ENCODE results near the gene SLF2.
"Not testable (repeated sequence)": the region's sequence is repeated elsewhere in the genome, so short reads cannot be mapped to it uniquely, and the experiment has no call there.

SLF2 gene

GRCh38 chr10:100881556-100882213, 31.1 kb upstream of the SLF2 start:
- no peak for DNase-seq

DNA sequence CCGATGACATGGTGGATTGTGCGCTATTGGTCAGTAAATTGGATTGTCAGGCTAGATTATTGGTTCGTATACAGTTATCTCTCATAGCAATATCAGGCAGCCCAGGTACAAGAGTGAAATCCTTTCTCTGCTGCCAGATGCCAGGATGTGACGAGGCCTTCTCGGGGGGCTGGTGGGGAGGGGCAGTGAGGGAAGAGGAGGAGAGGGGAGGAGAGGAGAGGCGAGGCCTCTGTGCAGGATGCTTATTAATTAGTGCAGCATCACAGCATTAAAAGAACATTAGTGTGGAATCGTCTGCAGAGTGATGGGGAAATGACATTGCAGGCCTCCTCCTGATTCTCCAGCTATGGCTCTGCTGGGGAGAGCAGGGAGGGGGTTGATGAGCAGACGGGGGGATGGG, 30.5 kb upstream of the SLF2 start:
- DNase-seq = no peak

DNA sequence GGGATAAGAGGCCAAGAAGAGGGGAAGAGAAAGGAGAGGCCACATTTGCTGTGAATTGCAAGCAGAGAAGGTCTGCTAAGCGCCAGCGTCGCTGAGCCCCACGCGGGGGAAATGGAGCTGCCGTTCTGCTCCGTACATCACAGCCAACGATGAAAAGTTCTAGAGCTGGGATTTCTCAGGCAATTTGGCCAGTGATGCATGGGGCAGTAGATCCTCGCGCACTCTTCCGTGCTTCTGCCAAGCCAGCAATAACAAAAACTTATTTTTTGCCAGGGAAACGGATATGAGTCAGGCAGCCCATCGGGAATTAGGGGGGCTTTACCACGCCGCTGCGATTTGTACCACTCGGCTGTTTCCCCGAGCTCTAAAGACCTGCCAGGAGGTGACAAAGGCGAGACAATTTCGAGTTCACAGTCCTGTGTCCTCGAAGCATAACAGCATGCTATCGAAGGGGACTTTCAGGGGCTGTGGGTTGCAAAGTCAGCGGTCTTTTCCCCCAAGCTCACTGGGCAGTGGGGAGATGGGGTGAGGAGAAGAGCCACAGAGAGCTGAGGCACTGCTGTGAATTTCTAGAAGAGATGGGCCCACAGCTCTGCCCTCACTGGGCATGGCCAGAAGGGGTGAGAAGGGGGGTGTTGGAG, 30.0 kb upstream of the SLF2 start:
- no peak for DNase-seq

- DNase-seq = no peak
Measured at GRCh38 chr10:100883312-100883821, 29.4 kb upstream of the SLF2 start.

DNA sequence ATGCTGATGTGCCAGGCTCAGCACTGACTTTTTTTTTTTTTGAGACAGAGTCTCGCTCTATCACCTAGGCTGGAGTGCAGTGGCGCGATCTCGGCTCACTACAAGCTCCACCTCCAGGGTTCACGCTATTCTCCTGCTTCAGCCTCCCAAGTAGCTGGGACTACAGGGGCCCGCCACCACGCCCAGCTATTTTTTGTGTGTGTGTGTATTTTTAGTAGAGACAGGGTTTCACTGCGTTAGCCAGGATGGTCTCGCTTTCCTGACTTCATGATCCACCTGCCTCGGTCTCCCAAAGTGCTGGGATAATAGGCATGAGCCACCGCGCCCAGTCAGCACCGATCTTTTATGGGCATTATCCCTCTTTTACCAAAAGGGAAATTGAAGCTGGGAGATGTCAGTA, 27.2 kb upstream of the SLF2 start:
- not testable (repeated sequence) for DNase-seq

DNA sequence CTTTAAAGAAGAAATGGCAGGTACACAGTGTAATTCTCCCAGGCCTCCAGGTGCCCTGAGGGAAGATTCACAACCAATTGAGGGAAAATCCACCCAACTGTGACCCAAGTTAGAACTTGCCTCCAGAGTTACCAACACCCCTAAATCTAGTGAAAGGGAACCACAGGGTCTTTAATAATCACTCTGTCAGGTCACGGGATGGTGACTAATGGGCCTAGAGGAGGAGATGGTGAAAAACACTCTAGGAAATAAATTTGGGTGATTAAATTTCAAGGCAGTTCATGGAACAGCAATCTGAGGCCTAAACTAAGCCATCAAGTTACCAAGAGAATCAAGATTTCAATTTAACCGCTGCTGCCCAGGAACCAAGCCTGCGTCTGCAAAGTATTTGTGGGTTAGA, 26.7 kb upstream of the SLF2 start:
- DNase-seq = no peak

DNA sequence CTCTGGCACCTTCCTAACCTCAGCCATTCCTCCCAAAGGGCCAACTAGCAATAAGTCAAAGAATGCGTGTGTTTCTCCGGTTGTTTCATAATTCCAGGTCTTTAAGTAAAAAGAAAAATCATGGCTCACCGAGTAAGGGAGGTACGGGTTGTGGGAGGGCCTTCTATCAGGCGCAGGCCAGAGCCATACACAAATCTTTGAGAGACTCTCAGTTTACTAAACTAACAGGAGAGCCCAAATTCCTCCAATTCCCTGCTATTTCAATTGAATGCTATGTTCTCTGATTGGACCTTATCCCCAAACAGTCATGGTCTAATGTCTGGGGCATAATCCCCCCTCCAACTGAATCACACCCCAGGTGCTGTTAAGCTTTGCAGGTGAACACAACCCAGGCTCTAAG, 26.2 kb upstream of the SLF2 start:
- DNase-seq = no peak

DNA sequence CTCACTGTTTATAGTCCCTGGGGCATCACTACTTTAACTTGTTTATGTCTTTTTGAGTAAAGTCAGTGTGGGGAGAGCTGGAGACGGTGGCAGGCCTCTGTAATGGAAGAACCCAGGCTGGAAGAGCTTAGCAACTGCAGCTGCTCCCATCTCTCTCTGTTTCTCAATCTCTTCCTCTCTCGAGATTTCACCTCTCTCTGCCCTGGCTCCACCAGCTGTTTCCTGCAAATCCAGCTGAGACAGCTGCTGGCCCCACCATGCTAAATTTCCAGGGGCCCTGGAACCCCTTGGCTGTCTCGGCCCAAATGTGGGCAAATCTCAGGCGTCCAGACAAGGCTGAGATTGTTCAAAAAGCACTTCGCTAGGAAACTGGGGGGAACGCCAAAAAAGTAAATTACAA, 25.8 kb upstream of the SLF2 start:
- DNase-seq = no peak

DNA sequence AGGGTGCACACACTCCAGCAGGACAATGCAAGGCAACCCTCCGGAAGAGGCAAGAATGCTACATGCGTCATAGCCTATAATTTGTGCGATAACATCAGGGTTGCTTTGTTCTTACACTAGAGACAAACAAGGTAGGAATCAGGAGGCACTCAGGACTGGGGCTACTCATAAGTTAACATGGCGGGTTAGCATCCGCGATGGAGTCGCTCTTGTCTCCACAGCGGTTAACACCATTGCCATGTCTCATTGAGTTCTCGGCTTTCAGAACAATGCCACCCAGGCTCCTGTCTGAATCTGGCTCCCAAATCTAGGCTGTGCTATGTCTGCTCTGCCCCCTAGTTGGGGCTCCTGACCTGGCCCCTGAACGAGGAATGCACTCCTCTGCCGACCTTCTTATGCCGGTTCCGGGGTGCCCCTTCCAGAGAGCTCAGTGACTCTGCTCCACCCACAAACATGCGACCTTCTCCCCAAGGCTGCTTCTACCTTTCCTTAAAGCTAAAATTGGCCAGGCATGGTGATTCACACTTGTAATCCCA, 24.9 kb upstream of the SLF2 start:
- no peak for DNase-seq

DNA sequence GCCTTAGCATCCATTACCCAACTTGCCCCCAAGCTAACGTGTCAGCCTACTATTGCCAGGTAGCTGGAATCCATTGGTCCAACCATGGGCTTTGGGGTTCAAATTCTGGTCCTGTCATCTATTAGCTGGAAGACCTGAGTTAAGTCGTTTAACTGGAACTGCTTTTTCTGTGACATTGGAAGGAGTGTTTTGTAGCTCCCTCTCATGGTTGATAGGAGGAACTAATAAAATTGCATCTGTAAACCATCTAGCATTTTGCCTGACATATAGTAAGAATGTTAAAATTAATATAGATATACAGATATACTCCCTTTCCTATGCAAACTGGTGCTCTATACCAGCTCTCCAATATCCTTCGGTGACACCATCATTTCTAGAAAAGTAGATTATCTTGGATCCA, 23.8 kb upstream of the SLF2 start:
- no peak for DNase-seq

DNA sequence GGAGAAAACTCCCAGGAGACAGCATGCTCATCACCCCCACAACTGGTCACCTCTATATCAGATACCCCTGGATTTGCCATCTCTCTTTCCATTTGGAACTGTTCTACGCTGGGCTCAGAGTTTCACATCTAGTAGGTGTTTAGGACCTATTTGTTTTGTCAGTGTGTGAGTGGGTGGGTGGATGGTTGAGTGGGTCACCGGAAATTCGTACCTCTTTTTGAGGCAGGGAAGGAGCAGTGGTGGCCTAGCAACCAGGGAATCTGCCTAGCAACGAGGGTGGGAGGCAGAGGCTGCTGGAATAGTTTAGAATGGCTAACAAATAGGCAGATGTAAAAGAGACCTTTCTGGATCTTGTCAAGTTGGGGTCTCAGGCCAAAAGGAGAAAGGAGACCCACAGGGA, 23.2 kb upstream of the SLF2 start:
- no peak for DNase-seq

- no peak for DNase-seq
Measured at GRCh38 chr10:100890141-100890672, 22.6 kb upstream of the SLF2 start.

DNA sequence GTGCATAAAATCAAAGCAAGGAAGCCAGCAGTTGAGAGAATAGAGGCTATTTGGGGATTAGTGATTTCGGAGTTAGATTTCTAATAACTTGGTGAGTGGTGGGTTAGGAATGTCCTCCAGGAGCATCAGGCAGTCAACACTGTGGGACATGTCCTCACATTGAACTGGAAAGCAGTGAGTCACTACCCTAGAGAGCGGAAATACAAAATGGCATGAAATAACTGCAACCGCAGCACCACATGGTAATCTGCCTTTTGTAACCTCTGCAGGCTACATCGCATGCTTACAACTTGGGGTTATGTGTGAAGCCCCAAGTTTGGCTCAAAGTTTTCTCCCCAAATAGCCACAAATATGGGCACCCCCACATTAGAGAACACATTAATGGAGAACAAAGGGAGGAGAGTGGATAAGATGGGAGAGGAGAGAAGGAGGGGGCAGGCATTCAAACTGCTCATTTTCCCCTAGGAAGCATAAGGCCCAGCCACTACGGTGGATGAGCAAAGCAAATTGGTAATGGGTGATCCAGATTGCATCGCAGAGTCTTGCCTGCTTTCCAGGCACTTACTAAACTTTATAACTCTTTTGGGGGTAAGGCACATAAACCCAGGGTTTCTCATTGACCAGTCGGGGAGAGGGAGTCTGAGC, 22.0 kb upstream of the SLF2 start:
- DNase-seq = no peak

- no peak for DNase-seq
Measured at GRCh38 chr10:100894033-100894432, 18.7 kb upstream of the SLF2 start.

DNA sequence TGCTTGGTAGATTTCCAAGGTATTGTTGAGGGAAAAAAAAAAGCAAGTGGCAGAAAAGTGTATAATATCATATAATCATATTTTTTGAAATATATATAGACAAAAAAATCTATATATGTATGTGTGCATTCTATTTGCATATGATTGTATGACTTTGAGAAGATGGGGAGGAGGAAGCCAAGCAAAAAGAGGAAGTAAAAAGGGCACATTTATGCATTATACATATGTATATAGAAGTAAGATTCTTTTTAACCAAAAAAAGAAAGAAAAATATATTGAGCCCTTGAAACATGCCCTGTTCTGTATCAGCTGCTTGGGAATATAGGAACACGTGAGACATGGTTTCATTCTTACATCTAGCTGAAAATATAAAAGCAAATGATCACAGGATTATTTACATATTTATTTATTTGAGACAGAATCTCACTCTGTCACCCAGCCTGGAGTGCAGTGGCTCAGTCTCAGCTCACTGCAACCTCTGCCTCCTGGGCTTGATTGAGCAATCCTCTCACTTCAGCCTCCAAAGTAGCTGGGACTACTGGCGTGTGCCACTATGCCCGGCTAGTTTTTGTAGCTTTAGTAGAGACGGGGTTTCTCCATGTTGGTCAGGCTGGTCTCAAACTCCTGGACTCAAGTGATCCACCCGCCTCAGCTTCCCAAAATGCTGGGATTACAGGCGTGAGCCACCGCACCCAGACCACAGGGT, 18.0 kb upstream of the SLF2 start:
- DNase-seq = no peak

DNA sequence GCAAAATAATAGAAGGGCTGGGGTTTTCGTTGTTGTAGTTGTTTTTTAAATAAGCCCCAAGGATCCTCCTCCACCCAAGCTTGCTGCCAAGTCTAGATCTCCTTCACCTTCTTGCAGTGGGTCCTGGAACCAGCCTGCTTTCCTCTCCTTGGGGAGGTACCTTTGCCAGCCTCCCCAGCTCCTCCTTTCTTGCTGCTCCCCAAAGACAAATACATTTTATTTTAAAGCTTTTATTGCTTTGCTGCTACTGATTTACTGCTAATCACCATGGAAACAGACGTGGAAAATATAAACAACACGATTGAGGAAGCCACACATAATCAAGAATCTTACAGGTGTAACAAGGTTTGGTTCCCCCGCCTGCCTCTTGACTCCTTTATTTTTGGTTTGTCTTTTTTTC, 17.4 kb upstream of the SLF2 start:
- DNase-seq = no peak

GRCh38 chr10:100895896-100896295, 16.9 kb upstream of the SLF2 start:
- no peak for DNase-seq

DNA sequence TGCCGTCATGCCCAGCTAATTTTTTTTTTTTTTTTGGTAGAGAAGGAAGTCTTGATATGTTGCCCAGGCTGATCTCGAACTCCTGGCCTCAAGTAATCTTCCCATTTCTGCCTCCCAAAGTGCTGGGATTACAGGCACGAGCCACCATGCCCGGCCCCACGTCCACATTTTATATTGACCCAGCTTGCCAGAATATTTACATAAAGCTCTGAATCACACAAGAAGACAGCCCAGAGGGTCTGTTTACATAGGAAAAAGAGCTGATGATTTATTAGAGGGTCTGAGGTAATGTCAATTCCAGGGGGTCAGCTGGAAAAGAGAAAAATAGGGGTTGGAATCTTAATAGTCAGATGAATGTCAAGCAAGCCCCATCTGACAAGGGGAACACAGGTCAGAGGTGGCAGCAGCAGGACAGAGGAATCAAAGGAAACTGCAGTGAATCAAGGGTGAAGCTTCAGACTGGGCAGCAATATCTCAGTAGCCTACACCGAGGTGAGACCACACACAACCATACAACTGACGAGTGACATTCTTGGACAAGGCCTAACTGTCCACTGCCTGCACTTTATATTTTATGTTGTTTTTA, 15.8 kb upstream of the SLF2 start:
- DNase-seq = no peak

DNA sequence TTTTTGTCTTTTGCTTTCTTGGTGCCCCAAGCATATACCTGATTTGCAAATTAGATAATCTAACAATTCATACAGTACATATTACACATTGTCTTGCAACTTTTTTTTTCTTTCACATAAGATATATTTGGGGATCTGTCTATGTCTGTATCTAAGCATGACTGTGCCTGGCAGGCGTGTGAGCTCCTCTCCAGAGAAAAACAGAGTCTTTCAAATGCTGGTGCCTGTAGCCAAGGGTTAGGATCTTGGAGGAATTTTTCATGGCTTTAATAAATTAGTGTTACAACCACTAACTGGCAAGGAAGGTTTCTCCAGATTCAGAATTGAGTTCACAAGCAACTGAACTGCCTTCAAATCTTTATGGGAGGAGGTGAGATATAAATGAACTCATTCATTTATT, 14.8 kb upstream of the SLF2 start:
- DNase-seq = no peak

- DNase-seq = no peak
Measured at GRCh38 chr10:100899171-100899570, 13.6 kb upstream of the SLF2 start.

- DNase-seq = no peak
Measured at GRCh38 chr10:100901051-100901450, 11.7 kb upstream of the SLF2 start.

DNA sequence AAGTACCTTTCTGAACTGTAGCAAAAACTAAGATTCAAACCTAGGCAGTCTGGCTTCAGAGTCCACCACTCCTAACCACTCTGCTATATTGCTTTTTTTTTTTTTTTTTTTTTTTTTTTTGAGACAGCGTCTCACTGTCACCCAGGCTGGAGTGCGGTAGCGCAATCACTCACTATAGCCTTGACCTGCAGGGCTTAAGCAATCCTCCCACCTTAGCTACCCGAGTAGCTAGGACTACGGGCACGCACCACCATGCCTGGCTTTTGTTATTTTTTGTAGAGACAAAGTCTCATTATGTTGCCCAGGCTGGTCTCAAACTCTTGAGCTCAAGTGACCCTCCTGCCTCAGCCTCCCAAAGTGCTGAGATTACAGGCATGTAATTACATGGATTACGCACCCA, 10.1 kb upstream of the SLF2 start:
- no peak for DNase-seq

DNA sequence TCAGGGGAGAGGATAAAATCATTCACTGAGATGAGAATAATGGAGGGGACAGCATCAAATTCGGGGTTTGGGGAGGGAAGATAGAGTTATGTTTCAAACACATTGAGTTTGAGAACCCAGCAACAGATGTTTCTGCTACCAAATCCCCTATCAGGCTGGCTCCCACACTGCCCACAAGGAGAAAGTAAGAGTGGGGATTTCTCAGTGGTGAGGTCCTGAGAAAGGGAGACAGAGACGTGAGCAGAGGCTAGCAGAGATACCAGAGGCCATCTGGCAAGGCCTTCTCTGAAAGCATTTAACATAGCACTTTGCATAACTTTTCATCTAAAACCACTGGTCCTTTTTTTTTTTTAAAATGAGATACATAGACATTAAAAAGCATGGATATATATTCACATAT, 7.8 kb upstream of the SLF2 start:
- DNase-seq = no peak
